HG02973 (cell line): Measurements from ENCODE around the gene HOXC5.

Experiments used
- ATAC-seq: cut with Tn5 transposase; IDR thresholded peaks from one replicate; pipeline ENCODE4 v1.9.1; 2021; ENCODE audit warnings: moderate library complexity; ENCODE audit not compliant: unreplicated experiment

The HOXC5 gene

DNA sequence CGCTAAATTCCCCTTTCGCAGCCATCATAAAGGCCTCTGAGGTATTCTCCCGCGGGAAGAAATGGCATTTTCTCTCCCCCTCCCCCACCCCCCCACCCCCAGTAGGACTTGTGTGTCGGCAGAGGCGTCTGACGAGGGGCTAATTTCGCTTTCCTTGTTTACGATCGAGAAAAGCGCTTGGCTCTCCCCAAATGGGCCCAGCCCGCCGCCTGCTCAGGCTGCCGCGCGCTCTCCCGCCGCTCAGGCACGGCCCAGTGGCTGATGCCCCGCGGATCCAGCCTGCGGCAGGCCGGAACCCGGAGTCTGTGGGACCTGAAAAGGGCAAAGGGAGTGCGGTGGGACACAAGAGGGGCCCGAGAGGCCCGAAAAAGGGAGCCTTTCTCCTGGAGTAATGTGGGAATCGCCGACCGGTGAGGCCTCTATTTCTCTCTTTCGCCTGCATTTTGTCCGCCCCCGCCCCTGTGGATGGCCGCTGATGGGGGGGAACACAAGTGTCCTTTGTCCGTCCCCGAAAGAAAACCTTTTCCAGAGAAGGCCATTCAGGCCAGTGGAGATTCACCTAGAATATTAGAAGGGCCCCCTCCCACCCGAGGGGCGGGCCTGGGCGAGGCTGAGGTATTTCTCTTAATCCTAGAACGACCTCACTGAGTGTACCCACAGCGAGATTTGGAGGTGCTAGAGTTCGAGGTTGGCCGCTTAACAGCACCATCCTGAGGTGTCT, 13.6 kb upstream of the HOXC5 start:
- no peak for ATAC-seq

DNA sequence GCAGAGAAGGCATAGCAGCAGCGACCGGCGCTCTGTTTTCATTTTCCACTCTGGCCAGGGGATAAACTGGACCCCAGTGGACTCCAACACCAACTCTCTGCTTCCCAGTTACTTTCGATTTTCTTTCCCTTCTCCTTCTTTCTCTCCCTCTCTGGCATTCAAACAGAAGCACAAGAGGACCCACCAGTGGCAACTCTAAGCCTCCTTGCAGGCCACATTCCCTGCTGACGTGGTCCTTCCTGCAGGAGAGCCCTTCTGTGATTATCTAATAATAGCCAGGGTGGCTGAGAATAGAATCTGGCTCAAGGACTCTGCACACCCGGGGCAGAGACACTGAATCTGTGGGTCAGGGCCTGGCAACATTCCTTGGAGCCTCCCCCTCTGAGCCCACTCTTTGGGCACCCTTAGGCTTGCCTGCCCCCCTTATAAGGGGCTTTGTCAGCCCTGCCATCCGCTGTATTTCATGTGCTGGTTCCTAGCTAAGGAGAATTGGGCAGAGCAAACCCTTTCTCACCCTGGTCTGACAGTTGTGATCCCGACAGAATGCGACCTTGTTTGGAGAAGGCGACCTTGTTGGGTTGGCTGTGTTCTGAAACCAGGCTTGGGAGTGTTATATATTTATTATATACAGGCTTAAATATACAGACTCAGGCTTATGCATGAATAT, 12.8 kb upstream of the HOXC5 start:
- ATAC-seq: no peak

DNA sequence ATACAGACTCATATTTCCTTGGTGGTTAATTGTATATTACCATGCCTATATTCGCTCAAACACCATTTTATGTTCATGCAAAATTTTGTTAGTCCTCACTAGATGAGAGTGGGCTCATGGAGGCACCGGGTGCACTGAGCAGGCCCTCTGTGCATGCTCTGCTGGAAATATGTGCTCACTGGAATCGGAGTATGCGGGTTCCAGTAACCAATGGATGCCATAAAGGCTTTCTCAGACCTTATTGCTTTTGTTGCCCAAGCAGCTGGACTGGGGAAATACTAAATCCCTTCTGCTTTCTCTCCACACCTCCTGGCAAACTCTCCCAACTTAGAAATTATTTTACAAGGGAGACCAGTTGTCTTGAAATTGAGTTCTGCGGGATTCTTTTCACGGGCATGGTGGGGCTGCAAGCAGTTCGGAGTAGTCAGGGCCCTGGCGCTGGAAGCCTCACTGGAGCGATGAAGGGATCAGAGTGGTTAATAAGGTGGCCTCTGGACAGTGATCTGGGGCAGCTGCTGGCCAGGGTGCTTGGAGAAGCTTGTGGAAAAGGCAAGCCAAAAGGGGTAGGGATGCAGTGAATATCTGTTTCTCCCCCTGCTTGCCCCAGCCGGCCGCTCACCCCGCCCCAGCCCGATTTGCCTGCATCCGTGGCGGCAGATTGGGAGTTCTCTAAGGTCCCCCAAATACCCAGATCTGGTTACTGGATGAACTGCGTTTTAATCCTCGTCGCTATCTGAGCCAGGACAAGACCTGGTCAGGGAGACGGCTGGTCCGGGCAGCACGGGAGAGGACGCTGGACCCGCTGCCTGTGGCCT, 12.1 kb upstream of the HOXC5 start:
- no peak for ATAC-seq

DNA sequence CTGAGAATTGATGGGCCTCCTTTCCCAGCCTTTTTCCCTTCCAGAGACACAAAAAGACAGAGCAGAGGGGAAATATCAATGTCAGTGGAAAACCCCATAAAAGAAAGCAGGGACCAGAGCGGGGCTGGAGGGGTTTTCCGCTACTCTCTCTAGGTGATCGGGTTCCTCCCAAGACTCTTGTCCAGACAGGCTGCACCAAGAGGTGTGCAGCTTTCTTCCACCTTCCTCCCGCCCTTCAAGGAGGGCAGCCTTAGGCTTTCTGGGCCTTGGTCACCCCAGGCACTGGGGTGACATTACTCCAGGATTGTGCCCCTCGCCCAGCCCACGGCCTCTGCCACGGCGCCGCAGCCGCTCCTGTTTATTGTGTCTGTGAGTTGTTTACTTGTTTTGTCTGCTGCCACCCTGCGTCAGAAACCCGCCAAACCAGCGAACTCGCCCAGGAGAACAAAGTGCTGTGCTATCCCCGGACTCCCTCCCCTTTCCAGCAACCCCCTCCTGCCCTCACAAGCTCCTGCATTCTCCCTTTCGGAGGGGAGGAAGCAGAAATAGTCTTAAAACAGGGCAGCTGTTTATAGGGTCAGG, 11.3 kb upstream of the HOXC5 start:
- no peak for ATAC-seq

GRCh38 chr12:54022960-54023884, 9.6 kb upstream of the HOXC5 start:
- ATAC-seq: no peak

- ATAC-seq: no peak
These were observed 8.7 kb upstream of the HOXC5 start for GRCh38 chr12:54024127-54024526.

- ATAC-seq: no peak
These were observed 8.1 kb upstream of the HOXC5 start for GRCh38 chr12:54024581-54025305.

- no peak for ATAC-seq
These were observed 7.1 kb upstream of the HOXC5 start for GRCh38 chr12:54025499-54026405.

- ATAC-seq: no peak
These were observed 6.0 kb upstream of the HOXC5 start for GRCh38 chr12:54026640-54027441.

DNA sequence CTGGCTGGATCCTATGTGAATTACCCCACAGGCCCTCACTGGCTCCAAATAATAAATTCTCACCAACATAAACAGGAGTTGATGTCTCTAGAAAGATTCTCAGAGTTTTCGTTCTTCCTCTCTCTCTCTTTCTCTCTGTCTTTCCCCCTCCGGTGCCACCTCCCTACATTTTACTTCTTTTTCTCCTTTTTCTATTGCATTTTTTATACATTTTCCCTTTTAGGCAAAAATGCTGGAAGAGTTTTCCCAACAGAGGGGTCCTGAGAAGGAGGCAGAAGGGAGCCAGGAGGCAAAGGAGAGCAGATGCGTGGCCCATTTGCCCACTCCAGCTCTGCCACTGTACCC, 5.4 kb upstream of the HOXC5 start:
- no peak for ATAC-seq

- no peak for ATAC-seq
These were observed 4.3 kb upstream of the HOXC5 start, which contains the start of gene HOXC6 for GRCh38 chr12:54028314-54029201. Gene HOXC6 (plus strand): TSS chr12:54028440. CDS start chr12:54028522, 82 bp downstream.

- ATAC-seq: no peak
These were observed 3.1 kb upstream of the HOXC5 start for GRCh38 chr12:54029529-54030441.

DNA sequence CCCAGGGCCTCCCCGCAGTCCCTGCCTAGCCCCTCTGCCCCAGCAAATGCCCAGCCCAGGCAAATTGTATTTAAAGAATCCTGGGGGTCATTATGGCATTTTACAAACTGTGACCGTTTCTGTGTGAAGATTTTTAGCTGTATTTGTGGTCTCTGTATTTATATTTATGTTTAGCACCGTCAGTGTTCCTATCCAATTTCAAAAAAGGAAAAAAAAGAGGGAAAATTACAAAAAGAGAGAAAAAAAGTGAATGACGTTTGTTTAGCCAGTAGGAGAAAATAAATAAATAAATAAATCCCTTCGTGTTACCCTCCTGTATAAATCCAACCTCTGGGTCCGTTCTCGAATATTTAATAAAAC, 2.4 kb upstream of the HOXC5 start:
- no peak for ATAC-seq

DNA sequence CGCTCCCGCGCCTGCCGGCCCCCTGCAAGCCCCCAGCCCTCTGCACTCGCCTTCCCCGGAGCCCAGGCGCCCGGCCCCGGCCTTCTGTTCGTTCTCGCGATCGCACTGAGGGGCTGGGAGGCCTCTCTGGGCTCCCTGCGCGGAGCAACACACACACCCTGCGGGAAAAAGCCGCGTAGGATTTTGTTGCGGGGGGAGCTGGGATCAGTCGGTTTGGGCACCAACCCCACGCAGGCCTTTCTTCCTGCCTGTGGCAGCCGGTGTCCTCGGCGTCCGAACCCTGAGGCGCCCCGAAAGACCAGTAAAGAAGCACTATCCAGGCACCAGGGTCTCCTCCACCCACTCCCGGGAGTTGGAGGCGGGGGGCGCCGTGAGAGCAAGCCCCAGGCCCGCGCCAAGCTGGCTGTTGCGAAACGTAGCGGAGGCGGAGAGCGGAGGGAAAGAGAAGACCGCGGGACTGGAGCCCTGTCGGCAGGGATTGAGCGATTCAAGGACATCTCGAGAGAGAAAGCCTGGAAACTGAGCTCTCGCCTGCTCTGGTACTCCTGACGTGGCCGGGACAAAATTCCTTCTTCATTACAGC, 1.9 kb upstream of the HOXC5 start:
- ATAC-seq: no peak

DNA sequence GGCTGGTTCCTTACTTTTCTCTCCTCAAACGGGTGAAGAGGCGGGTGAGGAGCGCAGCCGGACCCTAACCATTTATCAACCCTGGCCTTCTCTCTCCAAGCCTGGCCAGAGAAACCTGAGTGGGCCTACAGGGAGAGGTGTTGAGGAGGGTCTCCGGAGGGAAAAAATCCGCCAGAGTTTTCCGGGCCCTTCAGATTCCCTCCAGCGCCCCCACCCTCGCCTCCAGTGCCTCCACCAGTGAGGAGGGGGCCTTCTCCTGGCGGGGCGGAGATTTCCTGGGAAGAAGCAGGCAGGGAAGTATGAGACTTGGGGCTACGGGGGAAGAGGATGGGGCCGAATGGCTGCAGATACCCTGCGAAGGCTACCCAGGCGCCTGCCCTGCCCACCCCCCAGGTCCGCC, 1.4 kb upstream of the HOXC5 start:
- no peak for ATAC-seq
